HG03521 (cell line): ENCODE results near the gene CDK14.
A peak's percentile ranks its signal among the peaks of the same experiment; 100 is the strongest.
"Not testable (repeated sequence)": the region's sequence is repeated elsewhere in the genome, so short reads cannot be mapped to it uniquely, and the experiment has no call there.

ENCODE experiments used
- ATAC-seq: cut with Tn5 transposase; IDR thresholded peaks from one replicate; pipeline ENCODE4 v1.9.1; 2021; ENCODE audit warnings: mild to moderate bottlenecking, moderate library complexity; ENCODE audit not compliant: unreplicated experiment

CDK14 gene

DNA sequence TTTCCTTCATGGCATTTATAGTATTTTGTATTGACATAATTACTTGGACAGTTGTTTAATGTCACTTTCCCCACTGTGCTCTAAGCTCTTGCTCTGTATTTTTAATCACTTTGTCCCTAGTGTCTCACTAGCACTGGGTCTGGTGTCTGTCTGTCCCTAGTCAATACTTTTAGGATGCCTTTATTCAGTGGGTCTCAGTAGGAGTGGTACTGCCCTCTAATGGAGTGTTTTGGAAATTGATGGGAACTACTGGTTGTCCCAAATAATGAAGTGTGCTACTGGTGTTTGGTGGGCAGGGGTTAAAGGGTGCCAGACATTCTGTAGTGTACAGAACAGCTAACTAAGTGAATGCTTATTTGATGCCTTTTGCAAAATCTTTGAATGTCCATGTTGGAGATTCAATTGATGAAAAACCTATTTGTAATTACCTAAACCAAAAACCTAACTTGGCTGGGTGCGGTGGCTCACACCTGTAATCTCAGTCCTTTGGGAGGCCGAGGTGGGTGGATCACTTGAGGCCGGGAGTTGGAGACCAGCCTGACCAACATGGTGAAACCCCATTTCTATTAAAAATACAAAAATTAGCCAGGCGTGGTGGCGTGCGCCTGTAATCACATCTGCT is 33.3 kb downstream of the CDK14 start:
- peak; percentile 70 for ATAC-seq

DNA sequence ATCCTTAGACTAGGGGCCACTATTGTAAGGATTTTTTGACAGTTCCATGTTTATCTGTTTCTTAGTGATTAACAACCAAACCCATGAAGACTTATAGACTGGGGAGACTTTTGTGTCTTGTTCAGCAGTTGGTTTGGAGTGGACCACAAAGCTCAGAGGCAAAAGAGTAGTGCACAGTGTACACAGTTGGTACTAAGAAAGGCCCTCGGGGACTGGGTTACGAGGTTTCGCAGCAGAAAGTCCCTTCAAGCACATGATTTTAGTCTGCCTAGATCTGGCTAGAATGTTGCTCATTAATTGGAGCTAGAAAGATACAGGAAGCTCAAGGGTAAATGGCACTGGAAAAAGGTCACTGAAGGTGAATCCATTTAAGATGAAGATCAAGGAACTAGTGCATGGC is 35.4 kb downstream of the CDK14 start:
- no peak for ATAC-seq

DNA sequence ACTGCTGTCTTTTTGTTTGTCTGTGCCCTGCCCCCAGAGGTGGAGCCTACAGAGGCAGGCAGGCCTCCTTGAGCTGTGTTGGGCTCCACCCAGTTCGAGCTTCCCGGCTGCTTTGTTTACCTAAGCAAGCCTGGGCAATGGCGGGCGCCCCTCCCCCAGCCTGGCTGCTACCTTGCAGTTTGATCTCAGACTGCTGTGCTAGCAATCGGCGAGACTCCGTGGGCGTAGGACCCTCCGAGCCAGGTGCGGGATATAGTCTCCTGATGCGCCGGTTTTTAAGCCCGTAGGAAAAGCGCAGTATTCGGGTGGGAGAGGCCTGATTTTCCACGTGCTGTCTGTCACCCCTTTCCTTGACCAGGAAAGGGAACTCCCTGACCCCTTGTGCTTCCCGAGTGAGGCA is 43.6 kb downstream of the CDK14 start:
- not testable (repeated sequence) for ATAC-seq

DNA sequence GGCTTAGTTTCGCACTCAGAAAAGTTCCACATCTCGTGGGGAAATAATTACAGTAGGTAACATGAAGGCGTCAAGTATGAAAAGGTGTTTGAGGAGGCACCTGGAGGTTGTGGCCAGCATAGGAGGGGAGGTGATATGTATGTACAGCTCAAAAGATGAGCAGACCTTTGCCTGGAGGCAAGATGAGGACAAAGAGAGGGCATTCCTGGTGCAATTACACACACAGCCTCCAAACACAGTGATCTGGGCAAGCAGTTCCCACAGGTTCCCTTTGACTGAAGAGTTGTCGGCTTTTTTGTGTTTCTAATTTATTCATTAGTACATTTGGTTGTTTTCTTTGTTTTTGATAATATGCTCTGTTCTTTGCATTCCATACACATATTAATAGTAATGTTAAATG is 46.9 kb downstream of the CDK14 start:
- no peak for ATAC-seq

DNA sequence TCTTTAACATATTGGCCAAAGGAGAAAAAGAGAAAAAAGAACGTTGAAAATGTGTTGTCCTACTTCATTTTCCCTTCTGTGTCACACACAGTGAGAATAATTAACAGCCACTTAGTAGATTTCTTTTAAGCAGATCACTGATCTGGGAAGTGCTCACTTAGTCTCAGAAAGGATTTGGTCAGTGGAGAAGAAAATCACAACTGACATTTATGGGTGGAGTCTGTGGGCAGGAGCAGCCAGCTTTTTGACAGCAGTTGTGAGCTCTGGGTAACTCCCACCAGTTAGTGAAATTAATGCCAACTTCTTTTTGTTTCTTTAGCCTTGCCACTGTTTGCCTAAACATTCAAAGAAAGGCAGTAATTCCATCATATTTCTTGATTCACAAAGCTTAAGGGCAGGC is 49.7 kb downstream of the CDK14 start:
- no peak for ATAC-seq

DNA sequence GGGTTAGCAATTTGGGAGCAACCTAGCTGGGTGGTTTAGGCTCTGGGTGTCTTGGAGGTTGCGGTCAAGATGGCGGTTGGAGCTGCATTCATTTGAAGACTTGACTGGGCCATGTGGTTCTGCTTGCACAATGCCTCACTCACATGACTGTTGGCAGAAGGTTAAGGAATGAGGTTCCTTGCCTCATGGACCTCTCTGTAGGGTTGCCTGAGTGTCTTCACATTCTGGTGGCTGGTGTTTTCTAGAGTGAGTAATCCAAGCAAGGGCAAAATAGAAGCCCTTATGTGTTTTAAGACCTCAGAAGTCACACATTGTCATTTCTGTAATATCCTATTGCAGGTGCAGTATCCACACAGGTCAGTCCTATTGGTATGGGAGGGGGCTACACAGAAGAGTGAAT is 52.0 kb downstream of the CDK14 start:
- ATAC-seq = no peak

DNA sequence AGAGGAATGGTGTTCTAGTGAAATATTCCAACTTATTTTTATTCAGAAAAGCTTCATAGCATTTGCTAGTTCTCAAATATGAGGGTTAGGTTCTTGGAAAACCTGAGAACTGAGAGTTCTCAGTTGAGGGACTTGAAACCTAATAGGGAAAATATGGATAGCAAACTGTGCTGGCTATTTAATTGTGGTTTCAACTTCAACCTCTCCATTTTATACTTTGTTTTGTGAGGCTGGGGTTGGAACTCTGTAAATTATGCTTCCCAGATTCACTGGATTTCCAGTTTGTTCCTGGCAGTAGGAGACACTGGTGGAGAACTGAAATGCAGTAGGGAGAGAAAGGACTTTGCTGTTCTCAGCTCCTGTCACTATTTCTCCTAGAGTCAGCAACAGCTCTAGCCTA is 52.7 kb downstream of the CDK14 start:
- ATAC-seq = no peak

DNA sequence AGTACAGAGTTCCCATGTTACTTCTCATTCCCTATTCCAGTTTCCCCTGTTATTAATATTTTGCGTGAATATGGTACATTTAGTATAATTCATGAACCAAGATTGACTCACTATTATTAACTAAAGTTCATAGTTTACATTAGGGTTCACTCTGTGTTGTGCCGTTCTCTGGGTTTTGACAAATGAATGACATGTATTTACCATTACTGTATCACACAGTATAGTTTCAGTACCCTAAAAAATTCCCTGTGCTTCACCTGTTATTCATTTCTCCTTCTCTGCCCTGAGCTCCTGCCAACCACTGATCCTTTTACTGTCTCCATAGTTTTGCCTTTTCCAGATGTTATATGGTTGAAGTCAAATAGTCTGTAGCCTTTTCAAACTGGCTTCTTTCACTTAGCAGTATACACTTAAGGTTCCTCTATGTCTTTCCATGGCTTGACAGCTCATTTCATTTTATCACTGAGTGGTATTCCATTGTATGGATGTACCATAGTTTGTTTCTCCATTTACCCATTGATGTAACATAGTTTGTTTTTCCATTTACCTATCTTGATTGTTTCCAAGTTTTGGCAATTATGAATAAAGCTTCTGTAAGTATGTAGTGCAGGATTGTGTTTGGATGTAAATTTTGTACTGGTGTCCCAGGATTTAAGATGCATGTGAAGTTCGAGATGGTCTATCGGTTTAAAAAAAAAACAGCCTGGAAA is 58.8 kb downstream of the CDK14 start:
- ATAC-seq = no peak

DNA sequence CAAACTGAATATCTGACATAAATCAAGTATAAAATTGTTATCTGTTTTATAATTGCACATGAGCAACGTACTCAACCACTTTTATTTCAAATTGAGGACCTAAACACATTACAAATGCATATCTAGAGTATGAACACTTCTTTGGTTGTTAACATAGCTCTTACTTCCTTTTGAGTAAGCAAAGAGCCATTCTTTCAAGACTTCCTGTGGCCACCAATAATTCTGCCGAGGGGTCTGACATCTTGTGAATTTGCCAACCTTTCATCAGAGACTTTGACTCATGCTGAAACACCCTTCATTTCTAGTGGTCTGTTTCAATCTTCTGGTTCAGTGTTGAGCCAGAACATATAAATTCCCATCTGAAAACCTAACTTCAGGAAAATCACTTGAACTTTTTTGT is 59.4 kb downstream of the CDK14 start:
- ATAC-seq = no peak

DNA sequence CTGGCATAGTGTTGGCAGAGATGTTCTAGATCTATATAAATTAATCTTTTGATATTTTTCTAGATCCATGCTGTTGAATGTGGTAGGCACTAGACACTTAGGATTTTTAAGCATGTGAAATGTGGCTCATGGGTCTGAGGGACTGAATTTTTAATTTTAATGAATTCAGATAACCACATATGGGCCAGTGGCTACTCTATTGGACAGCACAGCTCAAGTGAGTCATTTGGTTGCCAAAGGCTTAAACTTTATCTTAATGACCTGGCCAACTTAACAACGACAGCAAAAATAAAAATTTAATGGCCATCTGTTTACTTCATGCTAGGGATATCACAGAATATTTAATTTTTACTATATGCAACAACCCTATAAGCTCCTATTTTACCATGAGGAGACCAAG is 61.4 kb downstream of the CDK14 start:
- no peak for ATAC-seq

DNA sequence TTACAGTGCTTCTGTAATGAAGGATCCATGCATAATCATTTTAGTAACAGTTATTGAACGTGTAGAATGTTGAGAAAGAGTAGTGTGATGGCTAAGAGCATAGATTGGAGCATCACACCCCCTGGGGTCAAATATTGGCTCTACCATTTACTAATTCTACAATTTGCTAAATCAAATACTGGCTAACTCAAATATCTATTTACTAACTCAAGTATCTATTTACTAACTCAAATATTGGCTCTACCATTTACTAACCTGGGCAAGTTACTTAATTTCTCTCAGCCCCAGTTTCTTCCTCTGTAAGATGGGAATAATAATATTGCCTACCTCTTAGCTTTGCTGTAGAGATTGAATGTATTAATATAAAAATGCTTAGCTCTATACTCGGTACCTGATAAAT is 64.0 kb downstream of the CDK14 start:
- no peak for ATAC-seq

DNA sequence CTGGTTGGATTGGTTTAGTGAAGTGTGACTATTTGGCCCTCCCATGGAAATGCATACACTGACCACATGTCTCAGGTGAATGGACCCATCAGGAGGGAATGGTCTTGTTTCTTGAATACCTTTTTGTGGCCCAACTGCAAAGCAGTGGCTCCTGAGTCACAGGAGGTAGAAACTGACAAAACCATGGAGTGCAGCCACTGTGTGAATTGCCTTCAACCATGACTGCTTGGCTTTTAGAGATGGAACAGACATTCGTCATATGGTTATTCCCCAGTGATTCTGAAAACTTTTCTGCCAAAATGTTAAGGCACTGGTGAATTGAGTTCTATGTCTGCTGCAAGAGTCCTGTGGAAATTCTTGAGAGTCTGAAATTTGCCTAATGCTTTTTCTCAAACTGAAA is 64.7 kb downstream of the CDK14 start:
- no peak for ATAC-seq

DNA sequence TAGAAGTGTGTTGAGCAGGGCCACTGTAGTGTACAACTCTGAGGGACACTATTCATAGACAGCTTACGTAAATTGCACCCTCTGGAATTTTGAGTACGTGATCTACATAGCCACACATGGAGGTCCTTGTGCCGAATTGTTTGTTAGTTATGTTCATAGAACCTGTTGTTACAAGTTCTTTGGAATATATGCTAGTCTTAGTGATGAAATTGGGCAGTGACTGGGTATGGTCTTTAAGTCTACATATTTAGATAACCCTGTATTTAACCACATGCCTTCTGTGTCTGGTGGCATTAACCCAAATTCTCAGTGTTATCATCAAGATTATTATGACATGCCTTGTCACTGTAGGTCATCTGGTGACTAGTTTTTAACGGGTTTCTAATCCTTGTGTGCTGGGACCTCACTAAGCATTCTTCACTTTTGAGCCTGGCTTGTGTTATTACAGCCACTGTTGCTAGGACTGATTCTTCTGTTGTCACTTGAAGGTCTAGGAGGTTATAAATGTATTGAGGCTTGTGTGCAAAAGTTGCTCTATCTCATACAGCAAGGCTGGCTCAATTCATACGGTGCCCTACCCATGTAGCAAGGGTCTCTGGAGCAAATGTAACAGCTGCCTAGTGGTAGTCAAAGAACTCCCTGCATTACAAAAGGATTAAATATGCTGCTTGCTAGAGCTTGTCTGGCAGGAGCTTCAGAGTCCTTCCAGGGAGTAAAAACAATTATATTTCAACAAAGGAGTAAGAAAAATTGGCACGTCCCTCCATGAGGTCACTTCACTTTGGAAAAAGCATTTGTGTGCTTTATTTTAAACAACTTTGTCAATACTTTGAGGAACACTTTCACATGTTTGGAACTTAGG is 65.4 kb downstream of the CDK14 start:
- ATAC-seq = no peak

DNA sequence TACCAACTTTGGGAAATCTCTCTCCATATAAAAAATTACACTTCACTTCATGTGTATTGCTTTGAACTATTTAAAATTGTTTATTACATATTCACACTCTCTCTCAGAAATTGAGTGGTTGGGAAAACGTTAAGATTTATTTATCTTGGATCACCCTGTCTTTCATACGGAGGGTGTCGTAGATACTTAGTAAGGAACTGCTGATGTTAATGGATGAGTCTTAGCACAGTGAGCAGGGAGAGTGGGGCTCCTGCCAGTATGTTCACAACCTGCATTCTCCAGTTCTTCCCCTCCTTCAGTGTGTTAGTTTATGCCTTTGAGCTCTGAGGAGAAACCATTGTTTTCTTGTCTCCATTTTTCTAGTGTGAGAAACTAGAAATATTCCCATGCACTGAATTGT is 67.1 kb downstream of the CDK14 start:
- no peak for ATAC-seq

DNA sequence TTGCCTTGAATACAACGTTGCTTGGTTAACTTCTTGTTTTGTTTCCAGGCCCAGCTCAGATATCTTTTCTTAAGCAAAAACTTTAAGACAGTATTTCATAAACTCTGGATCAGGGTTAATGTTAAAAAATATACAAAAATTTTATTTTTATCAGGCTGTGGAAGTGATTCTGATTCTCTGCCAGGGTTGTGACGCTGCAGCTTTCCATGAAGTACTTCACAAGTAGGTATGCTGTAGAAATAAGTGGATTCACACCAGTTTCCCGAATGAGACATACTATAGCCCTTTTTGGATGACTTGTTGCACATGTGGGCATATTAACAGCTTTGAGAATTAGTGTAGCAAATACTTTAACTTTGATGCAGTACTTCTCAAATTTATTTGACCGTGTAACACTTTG is 70.1 kb downstream of the CDK14 start:
- ATAC-seq = no peak

DNA sequence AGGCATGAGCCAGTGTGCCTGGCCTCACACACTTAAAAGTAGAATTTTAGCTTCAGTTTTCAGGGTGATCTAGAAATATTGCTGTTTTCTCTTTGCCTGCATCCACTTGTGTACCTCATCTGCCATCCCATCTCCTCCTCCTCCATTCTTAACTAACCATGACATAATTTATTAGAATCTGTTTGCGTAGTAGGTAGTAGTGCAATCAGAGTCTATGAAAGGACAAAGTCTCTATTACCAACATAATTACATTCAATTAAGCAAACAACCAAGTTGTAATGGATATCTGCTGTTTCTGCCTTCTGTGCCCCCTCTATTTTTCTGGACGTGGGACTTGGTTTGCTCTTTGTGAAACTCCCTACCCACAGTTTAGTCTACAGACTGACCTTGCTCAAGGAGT is 72.9 kb downstream of the CDK14 start:
- no peak for ATAC-seq

DNA sequence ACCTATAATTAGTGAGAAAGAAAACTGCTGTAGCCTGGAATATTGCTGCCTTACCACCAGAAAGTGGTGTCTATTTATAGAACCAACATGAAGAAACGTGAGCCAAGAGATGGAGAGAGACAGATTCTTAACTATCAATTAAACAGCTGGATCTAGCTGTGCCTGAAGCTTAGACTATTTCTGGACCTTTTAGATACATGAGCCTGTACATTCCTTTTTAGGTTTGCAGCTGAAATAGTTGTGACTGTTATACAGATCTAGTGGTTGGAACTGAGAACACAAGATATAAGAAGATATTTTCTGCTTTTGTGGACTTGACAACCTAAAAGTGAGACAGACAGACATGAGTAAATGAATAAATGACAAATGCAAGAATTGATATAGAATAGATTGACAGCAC is 73.4 kb downstream of the CDK14 start:
- no peak for ATAC-seq

DNA sequence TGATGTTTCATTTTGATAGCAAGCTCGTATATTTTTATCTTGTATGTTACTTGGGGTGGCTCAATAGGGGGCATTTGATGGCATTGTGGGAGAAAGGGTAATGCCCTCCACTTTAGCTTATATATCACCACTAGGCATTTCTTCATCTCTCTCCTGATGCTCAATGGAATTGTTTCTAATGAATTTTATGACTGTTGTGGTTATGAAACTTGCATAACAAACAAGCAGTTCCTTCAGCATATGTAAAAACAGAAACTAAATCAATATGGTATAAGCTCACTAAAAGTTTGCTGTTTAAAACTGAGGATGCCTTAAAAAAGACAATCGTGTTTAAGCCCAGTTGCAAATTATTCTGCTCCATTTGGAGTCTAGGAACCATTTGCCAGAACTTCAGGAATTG is 75.5 kb downstream of the CDK14 start:
- no peak for ATAC-seq

DNA sequence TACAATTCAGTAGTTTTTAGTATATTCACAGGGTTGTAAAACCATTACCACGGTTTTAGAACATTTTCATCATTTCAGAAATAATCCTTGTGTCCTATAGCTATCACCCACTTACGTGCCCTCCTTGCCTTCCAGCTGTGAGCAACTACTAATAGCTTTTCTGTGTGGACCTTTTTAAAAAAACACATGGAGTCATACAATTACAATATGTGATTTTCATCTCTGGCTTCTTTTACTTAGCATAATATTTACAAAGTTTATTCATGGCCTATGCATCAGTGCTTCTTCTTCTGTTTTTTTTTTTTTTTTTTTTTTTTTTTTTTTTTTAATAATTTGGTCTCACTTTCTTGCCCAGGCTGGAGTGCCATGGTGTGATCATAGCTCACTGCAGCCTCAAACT is 76.1 kb downstream of the CDK14 start:
- ATAC-seq = no peak

DNA sequence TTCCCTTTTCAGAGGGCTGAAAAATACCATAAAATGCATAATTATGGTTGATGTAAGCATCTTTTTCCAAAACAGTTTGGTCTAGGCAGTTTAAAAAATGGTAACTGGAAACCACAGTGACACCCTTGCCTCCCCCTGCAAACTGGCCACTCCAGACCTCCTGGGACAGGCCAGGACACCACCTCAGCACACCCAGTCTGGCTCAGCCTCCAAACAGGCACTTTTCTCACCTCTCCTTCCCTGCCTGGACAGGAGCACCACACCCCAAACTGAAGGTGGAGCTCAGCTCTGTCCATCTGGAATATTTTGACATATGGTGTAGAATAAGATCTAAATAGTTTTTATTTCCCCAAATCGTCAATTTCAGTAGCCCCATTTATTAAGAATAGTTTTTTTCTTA is 78.5 kb downstream of the CDK14 start:
- no peak for ATAC-seq

DNA sequence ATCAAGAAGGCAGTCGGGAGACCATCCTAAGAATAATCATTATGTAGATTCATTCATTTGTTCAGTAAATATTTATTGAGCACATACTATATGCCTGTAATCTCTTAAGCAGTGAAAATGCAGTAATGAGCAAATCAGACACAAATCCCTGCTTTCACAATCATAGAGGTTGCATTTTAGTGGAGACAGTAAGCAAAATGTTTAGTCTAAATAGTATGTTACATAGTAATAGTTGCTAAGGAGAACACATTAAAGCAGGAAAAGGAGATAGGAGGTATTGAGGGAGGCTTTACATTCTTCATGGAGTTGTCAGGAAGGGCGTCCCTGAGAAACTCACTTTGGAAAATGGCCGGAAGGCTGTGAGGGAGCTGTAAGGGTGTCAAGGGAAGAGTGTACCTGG is 79.9 kb downstream of the CDK14 start:
- no peak for ATAC-seq
